NCI-H2227 (cell line): ENCODE results near the gene CD81.

Source experiments
- DNase-seq: peaks from one replicate; lab custom pipeline; 2025; ENCODE audit not compliant: unreplicated experiment; lab: John Stamatoyannopoulos, UW

Gene CD81

GRCh38 chr11:2433106-2433925 lies 56.2 kb downstream of the CD81 start:
- no peak for DNase-seq

- no peak for DNase-seq
Measured at GRCh38 chr11:2434008-2434407, 56.9 kb downstream of the CD81 start.

- DNase-seq: no peak
Measured at GRCh38 chr11:2434506-2435255, 57.6 kb downstream of the CD81 start.

DNA sequence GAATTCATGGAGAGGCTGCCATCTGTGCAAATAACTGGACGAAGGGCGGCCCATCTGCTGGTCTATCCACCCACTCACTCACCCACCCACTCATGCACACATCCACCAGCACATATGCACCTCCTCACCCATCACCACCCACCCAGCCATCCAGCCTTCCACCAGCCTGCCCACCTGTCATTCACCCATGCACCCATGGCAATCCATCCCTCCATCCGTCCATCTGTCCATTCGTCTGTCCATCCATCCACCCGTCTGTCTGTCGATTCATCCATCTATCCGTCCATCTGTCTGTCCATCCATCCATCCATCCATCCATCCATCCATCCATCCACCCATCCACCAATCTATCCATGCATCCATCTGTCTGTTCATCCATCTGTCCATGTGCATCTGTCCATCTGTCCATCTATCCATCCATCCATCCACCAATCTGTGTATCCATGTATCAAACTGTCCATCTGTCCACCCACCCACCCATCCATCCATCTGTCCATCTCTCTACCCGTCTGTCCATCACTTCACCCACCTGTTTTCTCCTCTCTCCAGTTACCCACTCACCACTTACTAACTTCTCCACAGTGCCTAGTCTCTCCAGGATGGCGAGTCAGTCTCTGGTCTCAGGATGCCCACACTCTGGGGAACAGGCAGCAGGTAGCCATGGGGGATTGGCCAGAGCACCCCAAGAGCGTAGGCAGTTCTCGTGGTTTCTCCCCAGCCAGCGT lies 58.3 kb downstream of the CD81 start:
- DNase-seq: no peak

DNA sequence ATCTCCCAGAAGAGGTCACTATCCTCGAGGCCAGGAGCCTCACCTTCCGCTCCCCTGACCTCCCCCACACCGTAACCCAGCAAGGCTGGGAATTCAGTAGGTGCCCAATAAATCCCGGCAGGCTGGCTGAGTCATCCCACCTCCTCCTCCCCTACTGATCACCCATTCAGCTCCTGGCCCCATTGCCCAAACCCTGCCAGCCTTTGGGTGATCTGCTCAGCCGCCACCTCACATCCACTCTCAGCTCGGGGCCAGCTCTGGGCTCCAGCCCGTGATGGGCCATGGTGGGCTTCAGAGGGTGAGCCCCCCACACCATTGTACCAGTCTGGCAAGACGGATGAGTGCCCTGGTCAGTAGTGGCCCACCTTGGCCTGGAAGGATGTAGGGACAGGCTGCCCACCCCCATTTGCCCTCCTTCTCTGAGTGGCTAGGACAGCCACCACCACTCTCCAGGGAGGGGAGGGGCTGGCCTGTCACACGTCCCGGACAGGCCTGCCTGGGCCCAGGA lies 59.0 kb downstream of the CD81 start:
- no peak for DNase-seq

GRCh38 chr11:2436521-2437031 lies 59.5 kb downstream of the CD81 start:
- no peak for DNase-seq

- DNase-seq: no peak
Measured at GRCh38 chr11:2437516-2437915, 60.4 kb downstream of the CD81 start.

GRCh38 chr11:2439820-2440219 lies 62.7 kb downstream of the CD81 start:
- no peak for DNase-seq

DNA sequence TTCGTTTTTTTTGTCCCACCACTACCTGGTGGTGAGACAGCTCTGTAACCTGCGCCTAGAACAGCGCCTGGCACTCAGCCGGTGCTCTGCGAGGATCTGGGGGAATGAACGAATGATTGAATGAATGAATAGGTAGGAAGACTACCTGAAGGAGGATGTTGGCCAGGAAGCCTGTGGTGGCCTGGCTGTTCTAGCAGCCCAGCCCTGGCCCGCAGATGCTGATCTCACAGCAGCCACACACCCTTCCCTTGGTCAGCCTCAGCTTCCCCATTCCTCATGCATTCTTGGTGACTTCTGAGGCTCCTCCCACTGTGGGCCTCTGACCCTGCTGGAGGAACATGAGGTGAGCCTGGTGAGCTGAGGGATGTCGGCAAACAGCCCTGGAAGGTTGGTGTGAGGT lies 63.5 kb downstream of the CD81 start:
- DNase-seq: no peak

GRCh38 chr11:2441171-2441570 lies 64.1 kb downstream of the CD81 start:
- DNase-seq: no peak

DNA sequence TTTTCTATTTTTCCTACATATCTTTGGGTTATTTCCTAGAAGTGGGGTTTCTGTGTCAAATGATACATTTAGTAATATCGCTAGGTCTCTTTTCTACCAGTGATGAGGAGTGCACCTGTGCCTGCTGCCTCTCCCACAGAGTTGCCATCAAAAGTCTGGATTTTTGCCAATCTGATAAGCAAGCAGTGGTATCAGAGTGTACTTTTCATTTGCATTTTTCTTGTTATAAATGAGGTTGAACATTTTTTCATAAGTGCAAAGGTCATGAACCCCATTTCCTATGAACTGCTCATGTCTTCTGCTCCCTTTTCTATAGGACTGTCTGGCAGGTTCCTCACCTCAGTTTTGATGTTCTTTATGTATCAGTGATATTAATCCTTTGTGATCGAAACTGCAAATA lies 65.5 kb downstream of the CD81 start:
- DNase-seq: no peak

GRCh38 chr11:2443406-2443805 lies 66.3 kb downstream of the CD81 start:
- DNase-seq: no peak

DNA sequence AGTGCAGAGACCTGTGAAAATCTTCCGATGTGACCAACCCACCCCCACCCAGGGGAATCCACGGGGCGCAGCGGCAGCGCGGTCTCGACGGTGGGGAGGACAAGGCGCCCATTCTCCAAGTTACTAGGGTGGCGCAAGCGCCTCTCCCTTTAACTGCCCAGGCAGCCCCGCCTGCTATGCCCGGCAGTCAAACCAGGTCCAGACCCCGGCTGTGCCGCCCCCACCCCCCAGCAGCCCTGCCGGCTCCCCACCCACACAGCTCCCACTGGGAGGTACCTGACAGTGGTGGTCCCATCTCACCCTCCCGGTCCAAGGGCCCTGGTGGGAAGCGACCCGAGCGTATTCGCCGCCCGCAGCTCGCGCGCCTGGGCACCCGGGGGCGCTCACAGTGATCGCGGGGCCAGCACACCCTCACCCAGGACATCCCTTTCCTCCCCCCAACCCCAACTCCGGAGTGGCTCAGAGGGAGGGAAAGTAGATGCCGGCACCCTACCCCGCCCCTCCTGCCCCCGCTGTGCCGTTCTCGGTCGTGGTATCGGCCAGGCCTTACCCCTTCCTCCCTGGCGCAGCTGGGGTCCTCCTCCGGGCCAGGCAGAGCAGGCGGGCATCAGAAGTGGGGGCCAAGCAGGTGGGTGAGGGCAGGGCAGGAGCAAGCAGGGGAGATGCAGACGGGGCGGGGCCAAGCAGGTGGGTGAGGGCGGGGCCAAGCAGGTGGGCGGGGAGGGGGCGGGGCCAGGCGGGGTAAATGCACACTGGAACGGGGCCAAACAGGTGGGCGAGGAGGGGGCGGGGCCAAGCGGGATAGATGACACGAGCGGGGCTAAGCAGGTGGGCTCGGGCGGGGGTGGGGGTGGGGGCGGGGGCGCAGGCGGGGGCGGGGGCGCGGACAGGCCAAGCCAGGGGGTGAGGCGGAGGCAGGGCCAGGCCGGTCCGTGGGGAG lies 67.0 kb downstream of the CD81 start, which contains the start of gene TRPM5:
TRPM5 (minus strand) TSS at position 634 of the 940 bp plus-strand sequence. CDS start 21,478 bp downstream, outside the sequence.
- DNase-seq: peak; percentile 76

- DNase-seq: peak; percentile 85
Measured at GRCh38 chr11:2444821-2445745, 68.0 kb downstream of the CD81 start, which contains the start of gene KCNQ1. KCNQ1 (plus strand) TSS chr11:2445008; CDS start chr11:2445099, 91 bp downstream.

DNA sequence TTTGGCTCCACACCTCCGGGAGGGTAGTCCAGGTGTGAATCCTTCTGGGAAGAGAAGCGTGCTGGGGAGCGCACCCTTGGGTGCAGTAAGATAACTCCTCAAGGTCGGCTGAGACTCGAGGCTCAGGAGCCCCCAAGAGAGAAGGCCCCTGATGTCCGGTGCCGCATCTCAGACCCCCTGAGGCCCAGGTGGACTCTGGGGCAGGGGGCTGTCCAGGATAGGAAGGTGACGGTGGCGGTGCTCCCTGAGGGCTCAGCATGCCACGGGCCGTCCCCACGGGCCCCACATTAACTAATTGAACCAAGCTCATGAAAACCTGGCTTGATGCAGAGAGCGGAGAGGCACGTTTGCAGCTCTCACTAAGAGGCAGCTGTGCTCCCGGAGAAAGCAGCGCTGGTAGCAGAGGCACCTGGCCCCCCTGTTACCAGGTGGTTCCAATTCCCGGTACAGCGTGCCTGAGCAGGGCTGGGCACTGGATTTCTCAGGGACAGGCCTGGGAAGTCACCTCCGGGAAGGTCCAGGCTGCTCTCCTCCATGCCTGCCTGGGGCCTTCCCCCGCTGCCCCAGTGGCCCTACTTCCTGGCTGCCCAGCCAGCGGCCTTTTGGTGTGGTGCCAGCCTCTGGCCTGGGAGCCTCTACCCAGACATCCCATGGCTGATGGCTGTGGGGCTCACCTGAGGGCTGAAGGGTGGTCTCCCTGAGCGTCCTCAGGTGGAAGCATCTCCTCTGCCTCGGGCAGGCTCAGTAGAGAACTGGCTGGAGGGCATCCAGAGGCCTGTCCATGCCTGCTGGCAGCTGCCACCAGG lies 68.8 kb downstream of the CD81 start:
- DNase-seq: no peak

DNA sequence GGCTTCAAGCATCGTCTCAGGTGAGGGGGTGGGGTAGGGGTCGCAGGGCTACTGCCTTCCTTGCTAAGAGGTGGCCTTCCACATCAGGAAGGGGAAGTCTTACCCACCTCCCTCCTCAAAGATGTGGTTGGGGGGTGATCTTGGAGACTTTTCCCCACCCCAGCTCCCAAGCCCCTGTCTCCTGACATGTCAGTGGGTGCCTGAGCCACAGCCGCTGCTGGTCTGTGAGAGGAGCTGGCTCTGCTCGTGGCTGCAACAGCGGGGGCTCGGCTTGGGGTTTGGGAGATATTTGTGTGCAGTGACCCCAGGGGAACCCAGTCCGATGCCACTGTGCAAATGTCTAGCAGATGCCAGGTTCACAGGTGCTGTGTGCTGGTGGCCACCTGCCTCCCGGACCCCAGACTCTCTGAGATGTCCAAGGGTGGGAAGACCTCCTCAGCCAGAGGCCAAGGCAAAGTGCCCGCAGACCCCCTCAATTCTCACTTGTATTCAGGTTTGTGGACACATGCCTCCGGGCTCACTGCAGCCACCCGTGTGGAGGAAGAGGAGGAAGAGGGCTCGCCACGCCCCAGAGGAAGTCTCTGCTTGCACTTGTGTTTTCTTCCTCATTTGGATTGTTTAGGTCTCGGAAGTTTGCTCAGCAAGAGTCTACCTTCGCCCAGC lies 69.6 kb downstream of the CD81 start:
- no peak for DNase-seq
